ENCODE data around the gene NR1I3.

DNA sequence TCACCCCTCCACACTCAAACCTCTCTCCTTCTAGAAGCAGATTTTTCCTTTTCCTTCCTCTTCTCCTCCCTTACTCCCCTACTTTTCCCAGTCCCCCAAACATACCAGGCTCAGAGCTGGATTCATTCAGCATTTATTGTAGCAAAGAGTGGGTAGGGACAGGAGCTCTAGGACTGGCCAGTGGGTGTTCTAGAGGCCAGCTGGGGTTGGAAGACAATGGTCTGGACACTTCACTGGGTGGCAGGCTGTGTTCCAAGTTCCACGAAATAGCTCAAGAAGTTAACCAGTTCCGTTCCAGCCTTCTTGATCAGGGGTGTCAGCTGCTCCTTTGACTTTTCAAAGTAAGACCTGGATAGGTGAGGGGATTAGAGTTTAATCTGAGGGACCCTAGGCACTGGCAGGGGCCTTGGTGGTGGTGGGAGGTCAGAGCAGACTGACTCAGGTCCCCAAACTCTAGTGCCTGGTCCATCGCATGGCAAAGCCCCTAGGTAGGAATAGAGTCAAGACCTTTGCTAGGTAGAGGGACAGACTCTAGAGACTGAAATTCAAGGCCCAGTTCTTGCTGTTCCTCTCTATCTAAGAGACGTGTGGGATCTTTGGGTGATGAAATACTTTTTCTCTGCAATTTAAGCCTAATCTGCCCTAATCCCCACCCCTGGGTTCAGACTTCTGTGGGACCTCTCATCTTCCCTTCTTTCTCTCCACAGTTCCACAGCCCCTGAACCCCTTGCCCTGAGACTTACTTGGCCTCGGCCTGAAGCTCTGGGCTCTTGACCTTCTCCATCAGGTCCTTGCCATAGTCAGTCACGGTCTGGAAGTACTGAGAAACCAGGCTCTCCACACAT, 15.6 kb downstream of the NR1I3 start:
- TF ChIP-seq, protein P1, sequence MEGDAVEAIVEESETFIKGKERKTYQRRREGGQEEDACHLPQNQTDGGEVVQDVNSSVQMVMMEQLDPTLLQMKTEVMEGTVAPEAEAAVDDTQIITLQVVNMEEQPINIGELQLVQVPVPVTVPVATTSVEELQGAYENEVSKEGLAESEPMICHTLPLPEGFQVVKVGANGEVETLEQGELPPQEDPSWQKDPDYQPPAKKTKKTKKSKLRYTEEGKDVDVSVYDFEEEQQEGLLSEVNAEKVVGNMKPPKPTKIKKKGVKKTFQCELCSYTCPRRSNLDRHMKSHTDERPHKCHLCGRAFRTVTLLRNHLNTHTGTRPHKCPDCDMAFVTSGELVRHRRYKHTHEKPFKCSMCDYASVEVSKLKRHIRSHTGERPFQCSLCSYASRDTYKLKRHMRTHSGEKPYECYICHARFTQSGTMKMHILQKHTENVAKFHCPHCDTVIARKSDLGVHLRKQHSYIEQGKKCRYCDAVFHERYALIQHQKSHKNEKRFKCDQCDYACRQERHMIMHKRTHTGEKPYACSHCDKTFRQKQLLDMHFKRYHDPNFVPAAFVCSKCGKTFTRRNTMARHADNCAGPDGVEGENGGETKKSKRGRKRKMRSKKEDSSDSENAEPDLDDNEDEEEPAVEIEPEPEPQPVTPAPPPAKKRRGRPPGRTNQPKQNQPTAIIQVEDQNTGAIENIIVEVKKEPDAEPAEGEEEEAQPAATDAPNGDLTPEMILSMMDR (IDR thresholded peaks at IDR 0.05) = no peak
- TF ChIP-seq EP300 (IDR thresholded peaks at IDR 0.05) (no peak), POLR2A (IDR thresholded peaks at IDR 0.05) (no peak)

Measured in ovary (tissue), 3 donors.